ENCODE results near the gene GTF2B. TPM values are rescaled to one million over a fixed set of nuclear protein-coding genes. Genes with fewer than 3 reads are reported as not detected.
"Not testable (repeated sequence)": the region's sequence is repeated elsewhere in the genome, so short reads cannot be mapped to it uniquely, and the experiment has no call there.

The GTF2B gene
- total RNA-seq, 1 donor from 2014 or later = 27.1 TPM

GRCh38 chr1:88876573-88877365 lies 14.6 kb downstream of the GTF2B start:
- Mint-ChIP-seq H3K27me3 (ENCODE audit: unreplicated experiment) (no peaks in the 10 kb centered on the region), H3K36me3 (ENCODE audit: unreplicated experiment) (no peaks in the 10 kb centered on the region), H3K27ac (ENCODE audit: unreplicated experiment) (no peak overlapping the region), H3K9me3 (ENCODE audit: unreplicated experiment) (no peaks in the 10 kb centered on the region), H3K4me1 (ENCODE audit: low read depth, unreplicated experiment) (no peaks in the 10 kb centered on the region), H3K4me3 (ENCODE audit: unreplicated experiment) (no peak overlapping the region)
- DNase-seq = no peak
- TF ChIP-seq, protein P1, sequence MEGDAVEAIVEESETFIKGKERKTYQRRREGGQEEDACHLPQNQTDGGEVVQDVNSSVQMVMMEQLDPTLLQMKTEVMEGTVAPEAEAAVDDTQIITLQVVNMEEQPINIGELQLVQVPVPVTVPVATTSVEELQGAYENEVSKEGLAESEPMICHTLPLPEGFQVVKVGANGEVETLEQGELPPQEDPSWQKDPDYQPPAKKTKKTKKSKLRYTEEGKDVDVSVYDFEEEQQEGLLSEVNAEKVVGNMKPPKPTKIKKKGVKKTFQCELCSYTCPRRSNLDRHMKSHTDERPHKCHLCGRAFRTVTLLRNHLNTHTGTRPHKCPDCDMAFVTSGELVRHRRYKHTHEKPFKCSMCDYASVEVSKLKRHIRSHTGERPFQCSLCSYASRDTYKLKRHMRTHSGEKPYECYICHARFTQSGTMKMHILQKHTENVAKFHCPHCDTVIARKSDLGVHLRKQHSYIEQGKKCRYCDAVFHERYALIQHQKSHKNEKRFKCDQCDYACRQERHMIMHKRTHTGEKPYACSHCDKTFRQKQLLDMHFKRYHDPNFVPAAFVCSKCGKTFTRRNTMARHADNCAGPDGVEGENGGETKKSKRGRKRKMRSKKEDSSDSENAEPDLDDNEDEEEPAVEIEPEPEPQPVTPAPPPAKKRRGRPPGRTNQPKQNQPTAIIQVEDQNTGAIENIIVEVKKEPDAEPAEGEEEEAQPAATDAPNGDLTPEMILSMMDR (IDR thresholded peaks at IDR 0.05; ENCODE audit: partially characterized antibody, unreplicated experiment) = no peak

DNA sequence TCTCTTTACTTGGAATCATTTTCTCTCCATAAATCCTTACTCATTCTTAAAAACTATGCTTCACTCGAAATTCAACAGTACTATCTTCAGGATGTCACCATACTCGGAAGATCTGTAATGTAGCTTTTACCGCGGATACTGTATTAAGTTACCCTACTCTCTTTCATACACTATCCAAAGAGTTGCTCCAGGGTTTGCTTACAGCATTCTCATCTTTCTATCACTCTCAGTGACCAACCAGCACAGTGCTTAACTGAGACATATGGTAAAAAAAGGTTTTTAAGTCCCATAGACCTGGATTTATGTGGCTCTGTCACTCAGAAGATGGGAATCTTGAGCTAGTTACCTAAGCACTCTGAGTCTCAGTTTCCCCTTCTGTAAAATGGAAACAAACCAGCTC lies 15.8 kb downstream of the GTF2B start:
- Mint-ChIP-seq H3K36me3 (ENCODE audit: unreplicated experiment) (no peaks in the 10 kb centered on the region), H3K27ac (ENCODE audit: unreplicated experiment) (no peak overlapping the region), H3K4me3 (ENCODE audit: unreplicated experiment) (no peak overlapping the region), H3K4me1 (ENCODE audit: low read depth, unreplicated experiment) (no peaks in the 10 kb centered on the region), H3K9me3 (ENCODE audit: unreplicated experiment) (no peaks in the 10 kb centered on the region), H3K27me3 (ENCODE audit: unreplicated experiment) (no peaks in the 10 kb centered on the region)
- TF ChIP-seq, protein P1 (IDR thresholded peaks at IDR 0.05; ENCODE audit: partially characterized antibody, unreplicated experiment) = no peak
- no peak for DNase-seq

GRCh38 chr1:88873737-88874349 lies 17.5 kb downstream of the GTF2B start:
- DNase-seq = no peak
- Mint-ChIP-seq H3K27ac (ENCODE audit: unreplicated experiment) (no peak overlapping the region), H3K4me1 (ENCODE audit: low read depth, unreplicated experiment) (no peaks in the 10 kb centered on the region), H3K27me3 (ENCODE audit: unreplicated experiment) (no peaks in the 10 kb centered on the region), H3K4me3 (ENCODE audit: unreplicated experiment) (no peak overlapping the region), H3K9me3 (ENCODE audit: unreplicated experiment) (no peaks in the 10 kb centered on the region), H3K36me3 (ENCODE audit: unreplicated experiment) (no peaks in the 10 kb centered on the region)
- TF ChIP-seq, protein P1 (IDR thresholded peaks at IDR 0.05; ENCODE audit: partially characterized antibody, unreplicated experiment) = no peak

GRCh38 chr1:88869644-88870043 lies 21.7 kb downstream of the GTF2B start:
- not testable (repeated sequence) for H3K27ac Mint-ChIP-seq (ENCODE audit: unreplicated experiment); DNase-seq; H3K36me3 Mint-ChIP-seq (ENCODE audit: unreplicated experiment); H3K4me3 Mint-ChIP-seq (ENCODE audit: unreplicated experiment); H3K4me1 Mint-ChIP-seq (ENCODE audit: low read depth, unreplicated experiment); H3K27me3 Mint-ChIP-seq (ENCODE audit: unreplicated experiment); H3K9me3 Mint-ChIP-seq (ENCODE audit: unreplicated experiment)

DNA sequence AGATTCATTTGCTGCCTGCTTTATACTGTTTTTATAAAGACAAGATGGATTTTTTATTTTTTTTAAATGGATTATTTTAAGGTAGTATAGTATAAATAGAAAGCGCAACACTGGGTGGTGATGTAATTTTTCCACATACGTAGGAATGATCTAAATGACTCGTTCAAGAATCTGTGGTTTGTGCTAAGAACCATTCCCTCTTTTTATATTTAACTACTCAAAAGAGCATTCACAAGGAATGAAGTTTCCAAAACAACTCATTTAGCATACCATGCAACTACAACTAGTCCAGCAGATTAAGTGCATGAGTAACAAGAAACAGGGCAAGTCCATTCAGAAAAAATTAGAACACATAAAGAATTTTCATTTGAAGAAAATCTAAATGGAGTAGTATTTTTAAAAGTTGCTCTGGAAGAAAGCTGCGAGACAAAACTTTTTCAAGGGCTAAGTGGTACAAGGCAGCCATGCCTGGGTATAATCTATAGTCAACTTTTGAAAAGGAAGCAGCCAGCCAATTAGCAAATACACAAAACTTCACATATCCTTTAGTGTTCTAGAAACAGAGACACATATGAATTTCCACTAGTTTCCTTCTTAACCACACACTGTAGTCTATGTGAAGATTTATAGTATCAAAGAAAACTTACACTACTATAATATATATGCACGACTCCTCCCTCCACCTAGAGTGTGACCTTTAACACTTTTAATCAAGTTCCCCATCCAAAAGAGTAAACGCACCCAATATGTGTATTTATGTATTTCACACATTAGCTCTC lies 23.4 kb downstream of the GTF2B start:
- H3K36me3 Mint-ChIP-seq (ENCODE audit: unreplicated experiment) = no peaks in the 10 kb centered on the region
- no peaks in the 10 kb centered on the region for H3K4me1 Mint-ChIP-seq (ENCODE audit: low read depth, unreplicated experiment)
- DNase-seq = no peak
- peaks cover 2% of the 10 kb centered on the region for H3K27me3 Mint-ChIP-seq (ENCODE audit: unreplicated experiment)
- H3K27ac Mint-ChIP-seq (ENCODE audit: unreplicated experiment) = no peak overlapping the region
- TF ChIP-seq, protein P1 (IDR thresholded peaks at IDR 0.05; ENCODE audit: partially characterized antibody, unreplicated experiment) = no peak
- no peak overlapping the region for H3K4me3 Mint-ChIP-seq (ENCODE audit: unreplicated experiment)
- H3K9me3 Mint-ChIP-seq (ENCODE audit: unreplicated experiment) = no peaks in the 10 kb centered on the region
